Measurements from ENCODE around the gene ALKBH3. TPM values are rescaled to one million over a fixed set of nuclear protein-coding genes. Genes with fewer than 3 reads are reported as not detected.

Gene ALKBH3
- total and polyA plus RNA-seq, 2 donors (not counting 3 experiments of a cell fraction or from before 2014, with no cell fraction given), result 28.0 to 34.7 TPM

DNA sequence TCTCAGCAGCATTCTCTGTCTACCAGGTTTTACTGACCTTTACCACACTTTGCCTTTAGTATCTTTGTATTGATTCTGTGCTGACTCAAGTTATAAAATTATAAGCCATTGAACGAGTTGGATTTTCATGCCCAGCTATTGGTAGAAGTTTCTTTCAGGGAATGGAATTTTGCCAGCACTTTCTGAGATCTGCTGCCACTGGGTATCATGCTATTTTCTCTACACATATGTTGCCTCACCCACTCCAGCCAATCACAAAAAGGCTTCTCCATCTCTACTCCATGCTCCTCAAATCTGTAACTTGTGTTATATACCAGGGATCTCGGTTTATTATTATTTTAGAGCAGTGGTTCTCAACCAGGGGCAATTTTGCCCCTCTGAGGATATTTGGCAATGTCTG, 87.0 kb downstream of the ALKBH3 start:
- no TSS peak for BruUV-seq (replicated peaks)

More for the DNA sequence above, 87.0 kb downstream of the ALKBH3 start:
- H3K4me1 ChIP-seq (ENCODE audit: control insufficient read depth, extremely low read depth, insufficient read depth, low read length), result no peaks in the 10 kb centered on the region
- CTCF ChIA-PET, result no interaction called here
- no peak overlapping the region for H3K9ac ChIP-seq (replicated peaks; ENCODE audit: extremely low read depth, insufficient read depth, low read length)
- H3K27ac ChIP-seq (ENCODE audit: insufficient read depth, low read depth, low read length), result no peak overlapping the region
- no peaks in the 10 kb centered on the region for H3K79me2 ChIP-seq (ENCODE audit: control insufficient read depth, insufficient read depth, low read length)
- no peak for DNase-seq (ENCODE audit: low read depth, low spot score)
- no peaks in the 10 kb centered on the region for H3K9me1 ChIP-seq (replicated peaks; ENCODE audit: control insufficient read depth, extremely low read depth, insufficient read depth, low read length)
- H3K4me2 ChIP-seq (ENCODE audit: insufficient read depth, low read length), result no peak overlapping the region
- intact Hi-C loops (cut with micrococcal nuclease) (no loop called here), dilution Hi-C loops (cut with MboI; ENCODE audit: extremely low pct_ligation_motif_present, low sequenced_read_pairs) (no loop called here)
- H2AFZ ChIP-seq (ENCODE audit: low read depth, low read length), result no peak overlapping the region
- no peak for FAIRE-seq
- H4K20me1 ChIP-seq (replicated peaks; ENCODE audit: control insufficient read depth, extremely low read depth, insufficient read depth, low read length), result no peaks in the 10 kb centered on the region
- H3K36me3 ChIP-seq (ENCODE audit: control insufficient read depth in 2 of 2, extremely low read depth in 1 of 2, insufficient read depth in 2 of 2, low read length in 2 of 2), result no peaks in the 10 kb centered on the region
- H3K27me3 ChIP-seq (ENCODE audit: control insufficient read depth in 2 of 2, insufficient read depth in 2 of 2, low read length in 2 of 2), result peaks cover 6 to 11% of the 10 kb centered on the region in 2 experiments
- no peaks in the 10 kb centered on the region for H3K9me3 ChIP-seq (replicated peaks; ENCODE audit: control insufficient read depth, insufficient read depth, low read length)
- H3K4me3 ChIP-seq (replicated peaks in 1 of 3; ENCODE audit: insufficient read depth in 1 of 3, low read depth in 1 of 3, low read length in 3 of 3), result no peak overlapping the region
- POLR2A ChIA-PET, result no interaction called here
- TF ChIP-seq MAX (IDR thresholded peaks at IDR 0.05; ENCODE audit: insufficient read depth, insufficient read length), result no peak
- TF ChIP-seq CTCF (IDR thresholded peaks at IDR 0.05; ENCODE audit: extremely low read depth in 1 of 2, insufficient read depth in 1 of 2, low read depth in 1 of 2, low read length in 2 of 2), result no peak
- no peak for TF ChIP-seq EZH2 (IDR thresholded peaks at IDR 0.05; ENCODE audit: borderline replicate concordance, low read depth, low read length, severe bottlenecking)
- no peak for TF ChIP-seq POLR2AphosphoS5 (IDR thresholded peaks at IDR 0.05; ENCODE audit: insufficient read depth, low read depth, low read length)

Data from endothelial cell of umbilical vein (primary cell).